ENCODE measurements around the gene LMTK2. TPM values are rescaled to one million over a fixed set of nuclear protein-coding genes. Genes with fewer than 3 reads are reported as not detected.

LMTK2 gene
- total and polyA plus RNA-seq, 9 donors: 5.3 to 8.0 (median 7.0) TPM

DNA sequence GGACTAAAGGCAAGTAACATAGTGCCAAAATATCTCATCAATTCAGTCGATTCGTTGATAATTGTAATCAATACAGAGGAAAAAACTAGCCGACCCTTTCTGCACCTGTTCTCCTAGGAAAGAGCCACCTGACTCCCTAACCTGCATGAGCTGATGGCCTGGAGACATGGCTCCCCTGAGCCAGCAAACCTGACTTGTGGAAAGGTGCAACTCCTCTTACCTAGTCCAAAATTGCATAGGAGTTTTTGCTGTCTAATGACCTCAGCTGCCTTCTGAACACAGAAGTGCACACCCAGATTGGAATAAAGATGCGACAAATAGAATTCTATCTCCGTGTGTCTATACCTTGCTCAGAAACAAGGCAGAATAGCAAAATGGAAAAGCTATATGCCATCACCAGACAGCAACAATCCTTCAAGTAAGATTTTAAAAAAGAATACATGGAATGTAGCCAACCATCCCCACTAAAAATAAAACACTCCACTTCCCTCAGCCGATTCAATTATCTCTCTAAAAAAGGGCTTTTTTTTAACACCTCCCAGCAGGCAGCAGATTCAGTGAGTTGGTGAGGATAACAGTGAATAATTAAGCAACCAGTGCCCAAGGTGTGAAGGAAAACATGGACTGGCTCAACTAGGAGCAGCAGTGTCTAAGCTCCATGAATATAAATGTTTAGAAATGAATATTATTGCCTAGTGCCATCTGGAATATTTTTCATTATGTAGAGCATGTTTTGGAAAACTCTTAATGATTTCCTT is 26.6 kb upstream of the LMTK2 start:
- H3K9me3 ChIP-seq (replicated peaks; ENCODE audit: control insufficient read depth, low read depth, low read length): peaks cover 2% of the 10 kb centered on the region
- WGBS (ENCODE audit: insufficient coverage): 71% methylated on average over 2 of the region's 6 CpGs
- no peaks in the 10 kb centered on the region for H3K4me1 ChIP-seq (ENCODE audit: control insufficient read depth, insufficient read depth, low read length)
- H3K27ac ChIP-seq (ENCODE audit: low read length): no peak overlapping the region
- no peak for DNase-seq
- H3K36me3 ChIP-seq (ENCODE audit: control insufficient read depth, insufficient read depth, low read length): no peaks in the 10 kb centered on the region
- H3K27me3 ChIP-seq (ENCODE audit: control insufficient read depth, insufficient read depth, low read length): no peaks in the 10 kb centered on the region
- no peak overlapping the region for H3K4me3 ChIP-seq (ENCODE audit: low read length)

GRCh38 chr7:98081319-98081718 is 25.3 kb upstream of the LMTK2 start:
- DNase-seq: no peak
- Histone ChIP-seq H3K4me1 (ENCODE audit: control insufficient read depth, insufficient read depth, low read length) (no peaks in the 10 kb centered on the region), H3K9me3 (replicated peaks; ENCODE audit: control insufficient read depth, low read depth, low read length) (no peaks in the 10 kb centered on the region), H3K4me3 (ENCODE audit: low read length) (no peak overlapping the region), H3K27me3 (ENCODE audit: control insufficient read depth, insufficient read depth, low read length) (peaks cover 3% of the 10 kb centered on the region), H3K36me3 (ENCODE audit: control insufficient read depth, insufficient read depth, low read length) (no peaks in the 10 kb centered on the region), H3K27ac (ENCODE audit: low read length) (no peak overlapping the region)
- WGBS (ENCODE audit: insufficient coverage): no CpG with 5 or more reads among the region's 7 CpGs

DNA sequence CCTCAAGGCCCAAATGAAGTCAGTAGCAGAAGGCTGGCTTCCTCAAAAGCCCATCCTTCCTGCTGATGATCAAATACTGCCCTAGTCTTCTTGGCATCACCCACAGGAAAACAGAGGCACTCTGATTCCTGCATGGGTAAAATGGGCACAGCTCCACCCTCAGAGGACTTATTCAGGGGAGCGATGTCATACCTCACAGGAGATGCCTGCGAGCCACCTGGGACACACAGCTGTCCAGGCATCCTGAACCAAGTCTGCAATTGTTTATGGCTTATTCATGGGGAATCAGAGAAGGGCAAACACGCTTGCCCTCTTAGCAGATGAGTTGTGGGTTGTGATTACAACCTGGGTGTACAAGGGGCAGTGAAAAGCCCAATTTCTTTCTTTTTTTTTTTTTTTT is 22.0 kb upstream of the LMTK2 start:
- Histone ChIP-seq H3K4me1 (ENCODE audit: control insufficient read depth, insufficient read depth, low read length) (no peaks in the 10 kb centered on the region), H3K27me3 (ENCODE audit: control insufficient read depth, insufficient read depth, low read length) (peaks cover 3% of the 10 kb centered on the region), H3K36me3 (ENCODE audit: control insufficient read depth, insufficient read depth, low read length) (no peaks in the 10 kb centered on the region), H3K9me3 (replicated peaks; ENCODE audit: control insufficient read depth, low read depth, low read length) (no peaks in the 10 kb centered on the region), H3K27ac (ENCODE audit: low read length) (no peak overlapping the region), H3K4me3 (ENCODE audit: low read length) (no peak overlapping the region)
- 94% methylated on average over 2 of the region's 3 CpGs for WGBS (ENCODE audit: insufficient coverage)
- no peak for DNase-seq

DNA sequence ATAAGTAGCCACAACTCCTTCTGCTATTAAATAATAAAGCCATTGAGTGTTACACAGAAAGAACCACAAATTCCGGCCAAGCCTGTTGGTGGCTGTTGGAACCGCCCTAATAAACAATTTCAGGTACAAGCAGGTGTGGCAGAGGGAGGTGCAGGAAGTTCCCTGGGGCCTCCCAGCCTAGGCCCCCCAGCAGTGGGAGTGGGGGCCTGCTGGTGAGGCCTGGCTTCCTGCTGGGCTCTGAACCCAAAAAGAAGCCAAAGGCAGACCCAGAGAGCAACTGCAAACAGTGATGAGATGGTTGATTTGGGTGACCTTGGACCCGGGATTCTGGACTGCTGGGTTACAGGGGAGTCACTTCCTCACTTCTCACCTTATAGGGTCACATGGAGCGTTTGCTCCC is 21.0 kb upstream of the LMTK2 start:
- no peak overlapping the region for H3K27ac ChIP-seq (ENCODE audit: low read length)
- no peak overlapping the region for H3K4me3 ChIP-seq (ENCODE audit: low read length)
- H3K36me3 ChIP-seq (ENCODE audit: control insufficient read depth, insufficient read depth, low read length): no peaks in the 10 kb centered on the region
- no peaks in the 10 kb centered on the region for H3K9me3 ChIP-seq (replicated peaks; ENCODE audit: control insufficient read depth, low read depth, low read length)
- H3K27me3 ChIP-seq (ENCODE audit: control insufficient read depth, insufficient read depth, low read length): peaks cover 3% of the 10 kb centered on the region
- no peak for DNase-seq
- H3K4me1 ChIP-seq (ENCODE audit: control insufficient read depth, insufficient read depth, low read length): no peaks in the 10 kb centered on the region
- no CpG with 5 or more reads among the region's 4 CpGs for WGBS (ENCODE audit: insufficient coverage)

DNA sequence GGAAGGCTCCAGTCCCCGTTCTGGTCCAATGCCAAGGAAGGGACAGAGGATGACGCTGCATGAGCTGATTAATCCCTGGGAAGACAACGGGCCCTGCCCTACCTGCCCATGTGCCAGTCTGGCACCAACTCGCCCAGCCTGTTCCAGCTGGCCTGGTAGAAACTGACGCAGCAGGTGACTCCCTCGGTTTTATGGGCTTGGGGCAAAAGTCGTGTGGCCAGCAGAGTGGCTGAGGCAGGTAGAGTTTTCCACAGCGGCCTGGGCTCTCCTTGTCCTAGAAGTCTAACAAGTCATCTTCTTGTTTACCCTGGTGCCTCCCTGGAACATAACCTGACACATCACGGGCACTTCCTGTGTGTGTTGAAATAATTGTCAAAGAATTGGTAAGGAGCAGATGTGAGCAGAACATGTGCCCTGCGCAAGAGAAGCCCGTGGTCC is 20.4 kb upstream of the LMTK2 start:
- H3K4me3 ChIP-seq (ENCODE audit: low read length): no peak overlapping the region
- no peaks in the 10 kb centered on the region for H3K4me1 ChIP-seq (ENCODE audit: control insufficient read depth, insufficient read depth, low read length)
- DNase-seq: no peak
- 75% methylated on average over 6 of the region's 11 CpGs for WGBS (ENCODE audit: insufficient coverage)
- H3K36me3 ChIP-seq (ENCODE audit: control insufficient read depth, insufficient read depth, low read length): no peaks in the 10 kb centered on the region
- H3K27me3 ChIP-seq (ENCODE audit: control insufficient read depth, insufficient read depth, low read length): peaks cover 3% of the 10 kb centered on the region
- H3K9me3 ChIP-seq (replicated peaks; ENCODE audit: control insufficient read depth, low read depth, low read length): no peaks in the 10 kb centered on the region
- H3K27ac ChIP-seq (ENCODE audit: low read length): no peak overlapping the region

- H3K36me3 ChIP-seq (ENCODE audit: control insufficient read depth, insufficient read depth, low read length): no peaks in the 10 kb centered on the region
- no CpG with 5 or more reads among the region's 3 CpGs for WGBS (ENCODE audit: insufficient coverage)
- no peak for DNase-seq
- no peaks in the 10 kb centered on the region for H3K9me3 ChIP-seq (replicated peaks; ENCODE audit: control insufficient read depth, low read depth, low read length)
- no peak overlapping the region for H3K27ac ChIP-seq (ENCODE audit: low read length)
- no peaks in the 10 kb centered on the region for H3K4me1 ChIP-seq (ENCODE audit: control insufficient read depth, insufficient read depth, low read length)
- H3K4me3 ChIP-seq (ENCODE audit: low read length): no peak overlapping the region
- H3K27me3 ChIP-seq (ENCODE audit: control insufficient read depth, insufficient read depth, low read length): peaks cover 3% of the 10 kb centered on the region
Measured at GRCh38 chr7:98088109-98088508, 18.6 kb upstream of the LMTK2 start.

GRCh38 chr7:98090116-98090515 is 16.5 kb upstream of the LMTK2 start:
- H3K36me3 ChIP-seq (ENCODE audit: control insufficient read depth, insufficient read depth, low read length): no peaks in the 10 kb centered on the region
- peaks cover 3% of the 10 kb centered on the region for H3K27me3 ChIP-seq (ENCODE audit: control insufficient read depth, insufficient read depth, low read length)
- DNase-seq: no peak
- H3K4me3 ChIP-seq (ENCODE audit: low read length): no peak overlapping the region
- H3K27ac ChIP-seq (ENCODE audit: low read length): no peak overlapping the region
- 80% methylated on average over 1 of the region's 4 CpGs for WGBS (ENCODE audit: insufficient coverage)
- no peaks in the 10 kb centered on the region for H3K4me1 ChIP-seq (ENCODE audit: control insufficient read depth, insufficient read depth, low read length)
- H3K9me3 ChIP-seq (replicated peaks; ENCODE audit: control insufficient read depth, low read depth, low read length): no peaks in the 10 kb centered on the region

DNA sequence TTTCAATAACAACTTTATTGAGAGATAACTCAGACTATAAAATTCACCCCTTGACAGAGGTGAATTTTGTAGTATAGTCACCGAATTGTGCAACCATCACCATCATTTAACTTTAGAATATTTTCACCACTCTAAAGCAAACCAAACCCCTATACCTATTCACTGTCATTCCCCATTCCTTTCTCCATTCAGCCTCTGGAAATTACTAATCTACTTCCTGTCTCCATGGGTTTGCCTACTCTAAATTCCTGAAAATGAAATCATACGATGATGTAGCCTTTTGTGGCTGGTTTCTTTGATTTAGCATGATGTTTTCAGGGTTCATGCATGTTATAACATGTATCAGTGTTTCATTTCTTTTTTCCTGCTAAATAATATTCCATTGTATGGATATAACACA is 15.6 kb upstream of the LMTK2 start:
- Histone ChIP-seq H3K4me1 (ENCODE audit: control insufficient read depth, insufficient read depth, low read length) (no peaks in the 10 kb centered on the region), H3K9me3 (replicated peaks; ENCODE audit: control insufficient read depth, low read depth, low read length) (no peaks in the 10 kb centered on the region), H3K4me3 (ENCODE audit: low read length) (no peak overlapping the region), H3K27ac (ENCODE audit: low read length) (no peak overlapping the region), H3K36me3 (ENCODE audit: control insufficient read depth, insufficient read depth, low read length) (no peaks in the 10 kb centered on the region), H3K27me3 (ENCODE audit: control insufficient read depth, insufficient read depth, low read length) (no peaks in the 10 kb centered on the region)
- no peak for DNase-seq
- WGBS (ENCODE audit: insufficient coverage): no CpG with 5 or more reads among the region's 2 CpGs

- Histone ChIP-seq H3K4me1 (ENCODE audit: control insufficient read depth, insufficient read depth, low read length) (no peaks in the 10 kb centered on the region), H3K27me3 (ENCODE audit: control insufficient read depth, insufficient read depth, low read length) (no peaks in the 10 kb centered on the region), H3K36me3 (ENCODE audit: control insufficient read depth, insufficient read depth, low read length) (no peaks in the 10 kb centered on the region), H3K9me3 (replicated peaks; ENCODE audit: control insufficient read depth, low read depth, low read length) (peaks cover 2% of the 10 kb centered on the region), H3K27ac (ENCODE audit: low read length) (no peak overlapping the region), H3K4me3 (ENCODE audit: low read length) (no peak overlapping the region)
- DNase-seq: no peak
- WGBS (ENCODE audit: insufficient coverage): 100% methylated on average over 2 of the region's 3 CpGs
Measured at GRCh38 chr7:98091523-98091922, 15.1 kb upstream of the LMTK2 start.

- peaks cover 7% of the 10 kb centered on the region for H3K9me3 ChIP-seq (replicated peaks; ENCODE audit: control insufficient read depth, low read depth, low read length)
- DNase-seq: no peak
- H3K27ac ChIP-seq (ENCODE audit: low read length): no peak overlapping the region
- no peaks in the 10 kb centered on the region for H3K27me3 ChIP-seq (ENCODE audit: control insufficient read depth, insufficient read depth, low read length)
- H3K4me1 ChIP-seq (ENCODE audit: control insufficient read depth, insufficient read depth, low read length): no peaks in the 10 kb centered on the region
- no CpG with 5 or more reads among the region's 1 CpG for WGBS (ENCODE audit: insufficient coverage)
- no peaks in the 10 kb centered on the region for H3K36me3 ChIP-seq (ENCODE audit: control insufficient read depth, insufficient read depth, low read length)
- no peak overlapping the region for H3K4me3 ChIP-seq (ENCODE audit: low read length)
Measured at GRCh38 chr7:98097042-98097645, 9.5 kb upstream of the LMTK2 start.

Measured in muscle of leg (tissue), 11 donors.